ENCODE data around the gene PI4KA.

GRCh38 chr22:20809538-20810185 is 48.9 kb downstream of the PI4KA start:
- TF ChIP-seq POLR2A (IDR thresholded peaks at IDR 0.05) = no peak
- TF ChIP-seq POLR2AphosphoS5 (IDR thresholded peaks at IDR 0.05) = no peak
- TF ChIP-seq CTCF (IDR thresholded peaks at IDR 0.05) = no peak
- no peak for TF ChIP-seq EP300 (IDR thresholded peaks at IDR 0.05)
